RWPE2 (cell line): Measurements from ENCODE around the gene BSPH1.

Experiments
- ATAC-seq: fragments of 200-7000 bp; cut with Tn5 transposase; 3 replicates; pipeline ENCODE4 v1.9.1; 2021; ENCODE audit warnings: low read depth
- DNase-seq: peaks from one replicate; pipeline ENCODE4 v3.0.0-alpha.2; 2020; ENCODE audit warnings: low spot score
- H3K27ac ChIP-seq: fragments of 450-650 bp; 2 replicates; pipeline ENCODE4 v1.5.1; 2017; ENCODE audit warnings: mild to moderate bottlenecking; ENCODE audit not compliant: poor library complexity, severe bottlenecking
- H3K27me3 ChIP-seq: fragments of 250-450 bp; sonication (Bioruptor Pico); 2 replicates; pipeline ENCODE4 v1.5.1; 2021; ENCODE audit warnings: mild to moderate bottlenecking, moderate library complexity; ENCODE audit not compliant: insufficient read depth, poor library complexity, severe bottlenecking
- H3K36me3 ChIP-seq: fragments of 250-450 bp; sonication (Bioruptor Pico); 2 replicates; pipeline ENCODE4 v1.5.1; 2020; ENCODE audit warnings: low read depth, mild to moderate bottlenecking, moderate library complexity
- H3K4me1 ChIP-seq: fragments of 250-450 bp; sonication (Bioruptor Pico); 2 replicates; pipeline ENCODE4 v1.5.1; 2021; ENCODE audit warnings: mild to moderate bottlenecking, moderate library complexity; ENCODE audit not compliant: insufficient read depth, poor library complexity, severe bottlenecking
- H3K4me3 ChIP-seq: fragments of 250-450 bp; sonication (Bioruptor Pico); 2 replicates; pipeline ENCODE4 v1.5.1; 2021; ENCODE audit warnings: mild to moderate bottlenecking, moderate library complexity; ENCODE audit not compliant: severe bottlenecking
- H3K9me3 ChIP-seq: fragments of 250-450 bp; sonication (Bioruptor Pico); 2 replicates; pipeline ENCODE4 v1.5.1; 2021; ENCODE audit warnings: mild to moderate bottlenecking, moderate library complexity; ENCODE audit not compliant: severe bottlenecking
- TF ChIP-seq, protein P1 (sequence below): fragments of 450-650 bp; IDR thresholded peaks from one replicate; pipeline ENCODE4 v1.5.1; 2017; ENCODE audit warnings: mild to moderate bottlenecking, moderate library complexity; ENCODE audit not compliant: poor library complexity, severe bottlenecking

BSPH1 gene

DNA sequence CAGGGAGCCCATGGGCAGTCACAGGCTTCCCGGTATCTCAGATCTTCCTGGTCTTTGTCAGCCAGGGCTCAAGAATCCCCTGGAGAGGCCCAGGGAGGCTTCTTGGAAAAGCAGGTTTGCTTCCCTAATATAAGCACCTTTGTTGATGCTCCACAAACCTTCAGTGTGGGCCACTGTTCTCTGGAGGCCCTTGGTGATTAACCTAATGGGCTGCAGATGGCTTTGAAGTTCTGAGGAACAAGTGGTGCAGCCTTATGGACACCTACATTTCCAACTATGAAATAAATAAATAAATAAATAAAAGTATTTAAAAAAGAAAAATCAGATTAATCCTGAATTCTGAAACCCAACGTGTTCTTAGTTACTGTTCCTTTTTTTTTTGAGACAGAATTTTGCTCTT lies at the start of gene BSPH1:
Gene BSPH1, minus strand, starts transcription at position 101 of the 400 bp plus-strand sequence. Its CDS starts 89 bp downstream, at position 12.
- ATAC-seq, result no peak
- H3K27ac ChIP-seq, result no peak within 1 kb of the TSS
- H3K36me3 ChIP-seq, result no peaks in the 10 kb centered on the region
- TF ChIP-seq, protein P1, sequence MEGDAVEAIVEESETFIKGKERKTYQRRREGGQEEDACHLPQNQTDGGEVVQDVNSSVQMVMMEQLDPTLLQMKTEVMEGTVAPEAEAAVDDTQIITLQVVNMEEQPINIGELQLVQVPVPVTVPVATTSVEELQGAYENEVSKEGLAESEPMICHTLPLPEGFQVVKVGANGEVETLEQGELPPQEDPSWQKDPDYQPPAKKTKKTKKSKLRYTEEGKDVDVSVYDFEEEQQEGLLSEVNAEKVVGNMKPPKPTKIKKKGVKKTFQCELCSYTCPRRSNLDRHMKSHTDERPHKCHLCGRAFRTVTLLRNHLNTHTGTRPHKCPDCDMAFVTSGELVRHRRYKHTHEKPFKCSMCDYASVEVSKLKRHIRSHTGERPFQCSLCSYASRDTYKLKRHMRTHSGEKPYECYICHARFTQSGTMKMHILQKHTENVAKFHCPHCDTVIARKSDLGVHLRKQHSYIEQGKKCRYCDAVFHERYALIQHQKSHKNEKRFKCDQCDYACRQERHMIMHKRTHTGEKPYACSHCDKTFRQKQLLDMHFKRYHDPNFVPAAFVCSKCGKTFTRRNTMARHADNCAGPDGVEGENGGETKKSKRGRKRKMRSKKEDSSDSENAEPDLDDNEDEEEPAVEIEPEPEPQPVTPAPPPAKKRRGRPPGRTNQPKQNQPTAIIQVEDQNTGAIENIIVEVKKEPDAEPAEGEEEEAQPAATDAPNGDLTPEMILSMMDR, result no peak
- H3K27me3 ChIP-seq, result peaks cover 17% of the 10 kb centered on the region
- no peak within 1 kb of the TSS for H3K4me3 ChIP-seq
- H3K9me3 ChIP-seq, result no peaks in the 10 kb centered on the region
- no peaks in the 10 kb centered on the region for H3K4me1 ChIP-seq
- no peak for DNase-seq

GRCh38 chr19:48036765-48037164 lies 44.8 kb upstream of the BSPH1 start:
- Histone ChIP-seq H3K4me3 (no peak overlapping the region), H3K27me3 (no peaks in the 10 kb centered on the region), H3K36me3 (no peaks in the 10 kb centered on the region), H3K9me3 (no peaks in the 10 kb centered on the region), H3K4me1 (no peaks in the 10 kb centered on the region), H3K27ac (no peak overlapping the region)
- DNase-seq (no peak), ATAC-seq (no peak)
- TF ChIP-seq, protein P1, result no peak

DNA sequence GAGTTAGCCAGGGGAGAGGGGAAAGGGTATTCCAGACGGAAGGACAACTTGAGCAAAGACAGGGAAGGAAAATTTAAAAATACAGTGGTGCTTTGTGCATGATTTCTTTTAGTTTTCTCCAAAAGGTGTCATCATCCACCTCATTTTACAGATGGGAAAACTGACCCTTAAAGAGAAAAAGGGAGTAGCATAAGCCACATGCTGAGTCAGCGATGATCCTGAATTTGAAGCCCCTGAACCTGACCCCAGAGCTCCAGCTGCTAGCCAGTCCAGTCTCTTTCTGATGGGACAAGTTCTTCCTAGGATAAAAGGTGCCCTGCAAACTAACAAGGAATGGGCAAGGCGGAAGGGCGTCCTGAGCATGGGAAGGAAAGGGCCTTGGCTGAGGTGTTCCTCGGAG lies 41.6 kb upstream of the BSPH1 start:
- Histone ChIP-seq H3K27ac (no peak overlapping the region), H3K27me3 (no peaks in the 10 kb centered on the region), H3K4me1 (no peaks in the 10 kb centered on the region), H3K4me3 (no peak overlapping the region), H3K36me3 (no peaks in the 10 kb centered on the region), H3K9me3 (no peaks in the 10 kb centered on the region)
- ATAC-seq, result no peak
- TF ChIP-seq, protein P1, result no peak
- no peak for DNase-seq

- Histone ChIP-seq H3K27ac (no peak overlapping the region), H3K36me3 (no peaks in the 10 kb centered on the region), H3K4me3 (no peak overlapping the region), H3K27me3 (no peaks in the 10 kb centered on the region), H3K4me1 (no peaks in the 10 kb centered on the region), H3K9me3 (no peaks in the 10 kb centered on the region)
- TF ChIP-seq, protein P1, result no peak
- ATAC-seq, result no peak
- DNase-seq, result no peak
Observed at GRCh38 chr19:48030073-48030472, 38.1 kb upstream of the BSPH1 start.

GRCh38 chr19:48029431-48029830 lies 37.5 kb upstream of the BSPH1 start:
- no peaks in the 10 kb centered on the region for H3K9me3 ChIP-seq
- TF ChIP-seq, protein P1, result no peak
- no peak overlapping the region for H3K27ac ChIP-seq
- no peaks in the 10 kb centered on the region for H3K4me1 ChIP-seq
- DNase-seq, result no peak
- no peaks in the 10 kb centered on the region for H3K36me3 ChIP-seq
- H3K4me3 ChIP-seq, result no peak overlapping the region
- H3K27me3 ChIP-seq, result no peaks in the 10 kb centered on the region
- ATAC-seq, result no peak
